SK-N-SH (cell line): ENCODE measurements around the gene ELOVL3. TPM values are rescaled to one million over a fixed set of nuclear protein-coding genes. Genes with fewer than 3 reads are reported as not detected.

ENCODE experiments used
- CTCF ChIA-PET: fragments of 300-600, 350-600 bp; formaldehyde crosslinking; extraction: SDS; loops from one replicate; lab custom pipeline; 2021; lab: Yijun Ruan, JAX
- POLR2A ChIA-PET: fragments of 350-600 bp; sonication (Branson Sonifier 250); formaldehyde crosslinking; extraction: SDS; loops from one replicate; lab custom pipeline; 2020; ENCODE audit warnings: antibody characterized with exemption, inconsistent platforms; lab: Yijun Ruan, JAX
- DNase-seq: peaks from one replicate; pipeline ENCODE4 v3.0.0; 2012
- H2AFZ ChIP-seq: fragments of 200-600 bp; sonication (generic); 2 replicates; pipeline ENCODE4 v1.8.1; 2016; ENCODE audit warnings: antibody characterized with exemption, mild to moderate bottlenecking, low read depth
- H3F3A ChIP-seq: fragments of 200-600 bp; sonication (generic); replicated peaks from 2 replicates; pipeline ENCODE3; 2016; ENCODE audit warnings: antibody characterized with exemption, mild to moderate bottlenecking; ENCODE audit not compliant: insufficient read depth
- H3K27ac ChIP-seq, 2 experiments: fragments of 200-500 bp in 1 of 2; fragments of 200-600 bp in 1 of 2; sonication (Bioruptor generic) in 1 of 2; sonication (generic), shearing (Covaris generic) in 1 of 2; 2 replicates each; pipeline versions ENCODE4 v1.5.1 to v1.6.1; 2014 to 2016; ENCODE audit warnings: low read depth in 2 of 2, inconsistent platforms in 1 of 2, low read length in 1 of 2, mild to moderate bottlenecking in 1 of 2, mixed read lengths in 1 of 2
- H3K27me3 ChIP-seq: fragments of 200-600 bp; sonication (generic), shearing (Covaris generic); 2 replicates; pipeline ENCODE4 v1.6.1; 2016; ENCODE audit warnings: mixed run types; ENCODE audit not compliant: insufficient read depth
- H3K36me3 ChIP-seq, 2 experiments: fragments of 200-500 bp in 1 of 2; fragments of 200-600 bp in 1 of 2; sonication (Bioruptor generic) in 1 of 2; sonication (generic) in 1 of 2; replicated peaks in 1 of 2; 2 replicates each; pipeline versions ENCODE3 to v1.5.1; 2014 to 2016; ENCODE audit warnings: low read length in 1 of 2, mild to moderate bottlenecking in 1 of 2; ENCODE audit not compliant: insufficient read depth in 2 of 2, control insufficient read depth in 1 of 2
- H3K4me1 ChIP-seq, 2 experiments: fragments of 200-500 bp in 1 of 2; fragments of 200-600 bp in 1 of 2; sonication (Bioruptor generic) in 1 of 2; sonication (generic), shearing (Covaris generic) in 1 of 2; 2 replicates each; pipeline versions ENCODE4 v1.5.1 to v1.6.1; 2014 to 2016; ENCODE audit warnings: low read depth in 1 of 2, low read length in 1 of 2, mixed run types in 1 of 2; ENCODE audit not compliant: insufficient read depth in 2 of 2, control insufficient read depth in 1 of 2
- H3K4me2 ChIP-seq: fragments of 200-600 bp; sonication (generic), shearing (Covaris generic); 2 replicates; pipeline ENCODE4 v1.6.1; 2017; ENCODE audit warnings: mixed run types
- H3K4me3 ChIP-seq, 2 experiments: fragments of 200-500 bp in 1 of 2; fragments of 200-600 bp in 1 of 2; sonication (Bioruptor generic) in 1 of 2; sonication (generic), shearing (Covaris generic) in 1 of 2; 2 replicates each; pipeline versions ENCODE4 v1.5.1 to v1.8.1; 2014 to 2016; ENCODE audit warnings: low read depth in 2 of 2, inconsistent platforms in 1 of 2, low read length in 1 of 2, mild to moderate bottlenecking in 1 of 2, mixed read lengths in 1 of 2, moderate library complexity in 1 of 2
- H3K79me2 ChIP-seq: fragments of 200-600 bp; sonication (generic); 2 replicates; pipeline ENCODE4 v1.8.1; 2017; ENCODE audit warnings: mild to moderate bottlenecking; ENCODE audit not compliant: insufficient read depth
- H3K9ac ChIP-seq: fragments of 200-600 bp; sonication (generic); 2 replicates; pipeline ENCODE4 v1.6.1; 2017; ENCODE audit warnings: mixed run types
- H3K9me2 ChIP-seq: fragments of 200-600 bp; sonication (generic); 2 replicates; pipeline ENCODE4 v1.6.1; 2017; ENCODE audit warnings: mixed run types
- H3K9me3 ChIP-seq: fragments of 200-600 bp; sonication (generic); 2 replicates; pipeline ENCODE4 v1.6.1; 2017; ENCODE audit warnings: mixed run types, mild to moderate bottlenecking, moderate library complexity
- H4K20me1 ChIP-seq: fragments of 200-600 bp; sonication (generic); 2 replicates; pipeline ENCODE4 v1.6.1; 2017; ENCODE audit warnings: mild to moderate bottlenecking, mixed run types; ENCODE audit not compliant: insufficient read depth
- ELF1 ChIP-seq: IDR thresholded peaks from 2 replicates; pipeline ENCODE4 v1.4.0; 2012
- FOSL2 ChIP-seq: IDR thresholded peaks from 2 replicates; pipeline ENCODE4 v1.4.0; 2012; ENCODE audit warnings: low read depth, mild to moderate bottlenecking, moderate library complexity, borderline replicate concordance
- FOXJ3 ChIP-seq: sonication (generic); formaldehyde crosslinking; IDR thresholded peaks from 2 replicates; pipeline ENCODE4 v1.5.1; 2020; ENCODE audit warnings: mild to moderate bottlenecking, missing genetic modification reagents
- GATA2 ChIP-seq: sonication (generic); formaldehyde crosslinking; IDR thresholded peaks from 2 replicates; pipeline ENCODE4 v1.5.0; 2020; ENCODE audit warnings: mild to moderate bottlenecking, missing genetic modification reagents
- NFIC ChIP-seq: IDR thresholded peaks from 2 replicates; pipeline ENCODE4 v1.4.0; 2012; ENCODE audit warnings: borderline replicate concordance
- RAD21 ChIP-seq: IDR thresholded peaks from 2 replicates; pipeline ENCODE4 v1.6.1; 2012; ENCODE audit warnings: mild to moderate bottlenecking, low read length
- RFX5 ChIP-seq: IDR thresholded peaks from 2 replicates; pipeline ENCODE4 v1.6.1; 2012; ENCODE audit warnings: mild to moderate bottlenecking, improper control_type of control experiment, low read length
- SMC3 ChIP-seq: IDR thresholded peaks from 2 replicates; pipeline ENCODE4 v1.6.1; 2012; ENCODE audit warnings: low read depth, low read length, improper control_type of control experiment
- TEAD4 ChIP-seq: IDR thresholded peaks from 2 replicates; pipeline ENCODE4 v1.4.0; 2012; ENCODE audit warnings: mild to moderate bottlenecking, borderline replicate concordance; ENCODE audit not compliant: insufficient read depth
- WGBS: methylation state at CpG from one replicate; pipeline ENCODE4 v1.1.6; 2017; ENCODE audit warnings: low lambda C conversion rate; 5-methylcytosine and 5-hydroxymethylcytosine counted together
- polyA plus RNA-seq, 3 experiments: library from polyadenylated mRNA; depleted of rRNA; stranded (reverse); fragments of >200 nt; gene quantifications; 2 replicates each; pipeline ENCODE4 v1.2.3, GENCODE V29; 2012
- TF ChIP-seq, protein P1 (sequence below): fragments of 150-350 bp; IDR thresholded peaks from 2 replicates; pipeline ENCODE4 v1.6.1; 2017; ENCODE audit warnings: antibody characterized with exemption, low read length, low read depth, borderline replicate concordance

Gene ELOVL3
- polyA plus RNA-seq, 1 of the 3 experiments (the other 2 are of a cell fraction) = 0.25 TPM

GRCh38 chr10:102236006-102236405, 9.9 kb downstream of the ELOVL3 start:
- CTCF ChIA-PET = interaction anchor here (1.2 to 23.6 kb wide), 6 partner anchors 67 to 164 kb away, joined by 3 to 824 read pairs (median 4); no protein-coding TSS in a partner anchor
- WGBS = 81% methylated on average over 7 of the region's 8 CpGs
- no peak overlapping the region for H3K27ac ChIP-seq
- peak; percentile 12 for DNase-seq
- no peak overlapping the region for H3K9ac ChIP-seq
- H3F3A ChIP-seq = peaks cover 18% of the 10 kb centered on the region
- H3K9me2 ChIP-seq = no peaks in the 10 kb centered on the region
- H3K4me3 ChIP-seq = no peak overlapping the region
- no peak overlapping the region for H3K4me2 ChIP-seq
- TF ChIP-seq NFIC (no peak), TEAD4 (no peak), RAD21 (no peak), FOXJ3 (CRISPR knock-in tag) (no peak)
- no peaks in the 10 kb centered on the region for H3K79me2 ChIP-seq
- peaks cover 10% of the 10 kb centered on the region; the same call in 1 of the 2 replicates for H3K27me3 ChIP-seq
- H3K4me1 ChIP-seq = peaks cover 0 to 9% of the 10 kb centered on the region in 2 experiments; a peak in 1 of 4 replicates
- H3K36me3 ChIP-seq = no peaks in the 10 kb centered on the region
- no peak overlapping the region for H2AFZ ChIP-seq
- POLR2A ChIA-PET = no interaction called here
- no peaks in the 10 kb centered on the region for H3K9me3 ChIP-seq
- H4K20me1 ChIP-seq = no peaks in the 10 kb centered on the region

- no peaks in the 10 kb centered on the region for H3K36me3 ChIP-seq
- WGBS = 49% methylated on average over 4 of the region's 4 CpGs
- DNase-seq = peak; percentile 13
- H3K79me2 ChIP-seq = no peaks in the 10 kb centered on the region
- POLR2A ChIA-PET = no interaction called here
- no peaks in the 10 kb centered on the region for H3K9me3 ChIP-seq
- H3K27me3 ChIP-seq = peaks cover 10% of the 10 kb centered on the region; the same call in 1 of the 2 replicates
- H3K27ac ChIP-seq = no peak overlapping the region
- no peak overlapping the region for H2AFZ ChIP-seq
- H3K4me3 ChIP-seq = no peak overlapping the region
- H3K4me1 ChIP-seq = peaks cover 0 to 16% of the 10 kb centered on the region in 2 experiments; a peak in 1 of 4 replicates
- no peak overlapping the region for H3K4me2 ChIP-seq
- H3K9me2 ChIP-seq = no peaks in the 10 kb centered on the region
- CTCF ChIA-PET = interaction anchor here (0.6 to 23.6 kb wide), 6 partner anchors 8 to 156 kb away, joined by 3 to 824 read pairs (median 4); no protein-coding TSS in a partner anchor
- H3F3A ChIP-seq = peaks cover 14% of the 10 kb centered on the region
- TF ChIP-seq SMC3 (no peak), FOSL2 (no peak), ELF1 (no peak), RFX5 (no peak), RAD21 (no peak), GATA2 (no peak), FOXJ3 (CRISPR knock-in tag) (no peak)
- TF ChIP-seq, protein P1, sequence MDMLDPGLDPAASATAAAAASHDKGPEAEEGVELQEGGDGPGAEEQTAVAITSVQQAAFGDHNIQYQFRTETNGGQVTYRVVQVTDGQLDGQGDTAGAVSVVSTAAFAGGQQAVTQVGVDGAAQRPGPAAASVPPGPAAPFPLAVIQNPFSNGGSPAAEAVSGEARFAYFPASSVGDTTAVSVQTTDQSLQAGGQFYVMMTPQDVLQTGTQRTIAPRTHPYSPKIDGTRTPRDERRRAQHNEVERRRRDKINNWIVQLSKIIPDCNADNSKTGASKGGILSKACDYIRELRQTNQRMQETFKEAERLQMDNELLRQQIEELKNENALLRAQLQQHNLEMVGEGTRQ = no peak
- no peaks in the 10 kb centered on the region for H4K20me1 ChIP-seq
- no peak overlapping the region for H3K9ac ChIP-seq
Observed at GRCh38 chr10:102237711-102238252, 11.7 kb downstream of the ELOVL3 start.
